Stimulated activated CD8-positive, alpha-beta memory T cell treated with anti-CD3 and anti-CD28 coated beads, Interleukin-12 subunit alpha, Interleukin-12 subunit beta, amount 100 ng/mL, for 24 hours (primary cell): ENCODE data around the gene PRKCE.

Experiments used
- DNase-seq: peaks from one replicate; pipeline ENCODE4 v3.0.0-alpha.2; 2020; ENCODE audit errors: extremely low read depth

PRKCE gene

GRCh38 chr2:46118656-46119371 is 467.3 kb downstream of the PRKCE start:
- DNase-seq = no peak

- DNase-seq = no peak
Measured at GRCh38 chr2:46119453-46119852, 468.0 kb downstream of the PRKCE start.

- DNase-seq = no peak
Measured at GRCh38 chr2:46120792-46121555, 469.5 kb downstream of the PRKCE start.

GRCh38 chr2:46122318-46122976 is 471.0 kb downstream of the PRKCE start:
- no peak for DNase-seq

GRCh38 chr2:46123013-46123412 is 471.5 kb downstream of the PRKCE start:
- DNase-seq = no peak

- DNase-seq = no peak
Measured at GRCh38 chr2:46125798-46126197, 474.3 kb downstream of the PRKCE start.

GRCh38 chr2:46126571-46126970 is 475.1 kb downstream of the PRKCE start:
- DNase-seq = no peak

GRCh38 chr2:46127176-46127575 is 475.7 kb downstream of the PRKCE start:
- no peak for DNase-seq

- DNase-seq = no peak
Measured at GRCh38 chr2:46130511-46130910, 479.0 kb downstream of the PRKCE start.

- DNase-seq = no peak
Measured at GRCh38 chr2:46132996-46133395, 481.5 kb downstream of the PRKCE start.

- DNase-seq = no peak
Measured at GRCh38 chr2:46134531-46135227, 483.2 kb downstream of the PRKCE start.

GRCh38 chr2:46135228-46135855 is 483.9 kb downstream of the PRKCE start:
- no peak for DNase-seq

- no peak for DNase-seq
Measured at GRCh38 chr2:46135958-46136357, 484.5 kb downstream of the PRKCE start.

GRCh38 chr2:46136481-46136880 is 485.0 kb downstream of the PRKCE start:
- DNase-seq = no peak

GRCh38 chr2:46136953-46137352 is 485.5 kb downstream of the PRKCE start:
- no peak for DNase-seq

GRCh38 chr2:46142546-46143428 is 491.3 kb downstream of the PRKCE start:
- no peak for DNase-seq

- DNase-seq = no peak
Measured at GRCh38 chr2:46143429-46144132, 492.1 kb downstream of the PRKCE start.

GRCh38 chr2:46144133-46144800 is 492.8 kb downstream of the PRKCE start:
- DNase-seq = peak; percentile 5

GRCh38 chr2:46145017-46145416 is 493.5 kb downstream of the PRKCE start:
- no peak for DNase-seq
